ENCODE measurements around the gene KRTAP23-1. TPM values are rescaled to one million over a fixed set of nuclear protein-coding genes. Genes with fewer than 3 reads are reported as not detected.

KRTAP23-1 gene
- total RNA-seq, 4 donors from 2014 or later: not detected

DNA sequence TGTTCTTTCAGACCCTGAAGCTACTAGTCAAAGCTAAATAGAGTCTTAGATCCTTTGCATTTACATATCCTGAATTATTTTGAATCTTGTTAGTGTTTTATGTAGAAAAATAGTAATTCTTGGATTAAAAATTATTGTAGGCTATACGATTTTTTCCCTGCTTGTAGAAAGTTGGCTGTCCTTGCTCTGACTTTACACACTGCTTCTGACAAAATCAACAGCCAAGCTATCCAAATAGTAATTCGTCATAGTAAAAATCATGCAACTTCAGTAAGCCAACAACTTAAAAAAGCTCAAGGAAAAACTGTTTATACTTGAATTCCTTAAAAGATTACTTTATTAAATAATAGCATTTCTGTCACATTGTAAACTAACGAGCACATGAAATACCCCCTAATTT lies 7.5 kb upstream of the KRTAP23-1 start:
- TF ChIP-seq POLR2A (IDR thresholded peaks at IDR 0.05) (no peak), POLR2AphosphoS5 (IDR thresholded peaks at IDR 0.05) (no peak), EP300 (IDR thresholded peaks at IDR 0.05) (no peak)
- TF ChIP-seq, protein P1, sequence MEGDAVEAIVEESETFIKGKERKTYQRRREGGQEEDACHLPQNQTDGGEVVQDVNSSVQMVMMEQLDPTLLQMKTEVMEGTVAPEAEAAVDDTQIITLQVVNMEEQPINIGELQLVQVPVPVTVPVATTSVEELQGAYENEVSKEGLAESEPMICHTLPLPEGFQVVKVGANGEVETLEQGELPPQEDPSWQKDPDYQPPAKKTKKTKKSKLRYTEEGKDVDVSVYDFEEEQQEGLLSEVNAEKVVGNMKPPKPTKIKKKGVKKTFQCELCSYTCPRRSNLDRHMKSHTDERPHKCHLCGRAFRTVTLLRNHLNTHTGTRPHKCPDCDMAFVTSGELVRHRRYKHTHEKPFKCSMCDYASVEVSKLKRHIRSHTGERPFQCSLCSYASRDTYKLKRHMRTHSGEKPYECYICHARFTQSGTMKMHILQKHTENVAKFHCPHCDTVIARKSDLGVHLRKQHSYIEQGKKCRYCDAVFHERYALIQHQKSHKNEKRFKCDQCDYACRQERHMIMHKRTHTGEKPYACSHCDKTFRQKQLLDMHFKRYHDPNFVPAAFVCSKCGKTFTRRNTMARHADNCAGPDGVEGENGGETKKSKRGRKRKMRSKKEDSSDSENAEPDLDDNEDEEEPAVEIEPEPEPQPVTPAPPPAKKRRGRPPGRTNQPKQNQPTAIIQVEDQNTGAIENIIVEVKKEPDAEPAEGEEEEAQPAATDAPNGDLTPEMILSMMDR (IDR thresholded peaks at IDR 0.05): no peak
- Histone ChIP-seq H3K27ac (no peak overlapping the region), H3K27me3 (no peaks in the 10 kb centered on the region), H3K36me3 (no peaks in the 10 kb centered on the region), H3K4me3 (no peak overlapping the region), H3K4me1 (no peaks in the 10 kb centered on the region), H3K9me3 (no peaks in the 10 kb centered on the region)
- DNase-seq (ENCODE audit: low spot score in 2 of 2): no peak
- 57% methylated on average over 3 of the region's 3 CpGs for WGBS

DNA sequence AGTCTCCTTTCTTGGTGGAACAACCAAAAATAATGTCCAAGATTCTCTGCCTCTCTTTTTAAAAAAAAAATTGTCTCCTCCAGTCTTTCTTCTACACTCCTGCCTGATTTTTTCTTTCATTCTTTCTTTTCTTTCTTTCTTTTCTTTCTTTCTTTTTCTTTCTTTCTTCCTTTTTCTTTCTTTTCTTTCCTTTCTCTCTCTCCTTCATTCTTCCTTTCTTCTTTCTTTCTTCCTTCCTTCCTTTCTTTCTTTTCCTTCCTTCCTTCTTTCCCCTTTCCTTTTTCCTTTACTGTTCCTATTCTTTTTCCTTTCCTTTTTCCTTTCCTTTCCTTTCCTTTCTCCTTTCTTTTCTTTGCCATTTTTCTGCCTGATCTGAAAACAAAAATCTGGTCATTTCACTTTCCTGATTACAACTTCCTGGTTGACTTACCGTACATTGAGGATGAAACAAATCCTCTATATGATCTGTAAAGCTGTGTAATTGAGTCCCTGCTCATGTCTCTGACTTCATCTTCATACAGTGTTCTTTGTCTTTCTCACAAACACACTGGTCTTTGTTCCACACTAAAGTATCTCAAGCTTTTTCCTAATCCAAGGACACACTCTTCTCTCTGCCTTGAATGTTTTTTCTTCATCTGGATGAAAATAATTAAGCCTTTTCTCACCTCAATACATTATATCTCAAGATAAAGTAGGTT lies 6.1 kb upstream of the KRTAP23-1 start:
- Histone ChIP-seq H3K4me3 (no peak overlapping the region), H3K27ac (no peak overlapping the region), H3K27me3 (no peaks in the 10 kb centered on the region), H3K4me1 (no peaks in the 10 kb centered on the region), H3K9me3 (no peaks in the 10 kb centered on the region), H3K36me3 (no peaks in the 10 kb centered on the region)
- WGBS: 68% methylated on average over 1 of the region's 1 CpG
- no peak for TF ChIP-seq EP300 (IDR thresholded peaks at IDR 0.05)
- no peak for DNase-seq (ENCODE audit: low spot score in 2 of 2)

DNA sequence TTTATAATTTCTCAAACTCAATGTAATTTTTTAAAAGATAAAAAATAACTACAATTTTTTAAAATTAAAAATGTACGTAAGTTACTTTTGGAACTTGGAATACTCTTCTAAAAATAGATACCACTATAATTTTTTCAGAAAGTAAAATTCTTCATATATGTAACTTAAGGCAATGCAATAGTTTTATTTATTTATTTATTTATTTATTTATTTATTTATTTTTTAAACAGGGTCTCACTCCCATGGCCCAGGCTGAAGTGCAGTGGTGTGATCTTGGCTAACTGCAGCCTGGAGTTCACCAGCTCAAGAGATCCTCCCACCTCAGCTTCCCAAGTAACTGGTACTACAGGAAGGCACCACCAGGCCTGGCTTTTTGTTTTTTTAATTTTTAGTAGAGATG lies 3.1 kb upstream of the KRTAP23-1 start:
- Histone ChIP-seq H3K4me1 (no peaks in the 10 kb centered on the region), H3K4me3 (no peak overlapping the region), H3K27me3 (no peaks in the 10 kb centered on the region), H3K36me3 (no peaks in the 10 kb centered on the region), H3K27ac (no peak overlapping the region), H3K9me3 (no peaks in the 10 kb centered on the region)
- TF ChIP-seq EP300 (IDR thresholded peaks at IDR 0.05) (no peak), POLR2A (IDR thresholded peaks at IDR 0.05) (no peak)
- TF ChIP-seq, protein P1 (IDR thresholded peaks at IDR 0.05): no peak
- 97% methylated on average over 1 of the region's 1 CpG for WGBS
- no peak for DNase-seq (ENCODE audit: low spot score in 2 of 2)

DNA sequence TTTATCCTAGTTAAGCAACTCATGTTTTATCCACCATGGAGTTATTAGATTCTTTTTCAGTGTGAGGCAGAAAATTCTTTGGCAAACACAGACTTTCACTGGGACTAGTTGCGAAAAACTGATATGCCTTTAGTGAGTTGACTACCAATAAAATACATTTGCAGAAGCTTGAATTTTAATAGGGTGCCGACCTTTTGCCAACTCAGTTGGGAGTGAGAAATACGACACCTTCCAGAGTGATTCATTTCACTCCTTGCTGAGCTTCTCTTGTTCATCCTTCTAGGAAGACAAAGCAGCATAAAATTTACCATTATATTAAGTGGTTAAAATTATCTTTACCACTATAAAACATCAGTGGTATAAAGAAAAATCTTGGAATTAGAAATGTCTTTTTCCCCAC lies 1.2 kb upstream of the KRTAP23-1 start:
- H3K27ac ChIP-seq: no peak overlapping the region
- TF ChIP-seq POLR2AphosphoS5 (IDR thresholded peaks at IDR 0.05) (no peak), POLR2A (IDR thresholded peaks at IDR 0.05) (no peak), EP300 (IDR thresholded peaks at IDR 0.05) (no peak)
- TF ChIP-seq, protein P1 (IDR thresholded peaks at IDR 0.05): no peak
- no peak for DNase-seq (ENCODE audit: low spot score in 2 of 2)
- 34% methylated on average over 3 of the region's 3 CpGs for WGBS
- no peak overlapping the region for H3K4me3 ChIP-seq
- no peaks in the 10 kb centered on the region for H3K27me3 ChIP-seq
- H3K4me1 ChIP-seq: no peaks in the 10 kb centered on the region
- H3K9me3 ChIP-seq: no peaks in the 10 kb centered on the region
- no peaks in the 10 kb centered on the region for H3K36me3 ChIP-seq

DNA sequence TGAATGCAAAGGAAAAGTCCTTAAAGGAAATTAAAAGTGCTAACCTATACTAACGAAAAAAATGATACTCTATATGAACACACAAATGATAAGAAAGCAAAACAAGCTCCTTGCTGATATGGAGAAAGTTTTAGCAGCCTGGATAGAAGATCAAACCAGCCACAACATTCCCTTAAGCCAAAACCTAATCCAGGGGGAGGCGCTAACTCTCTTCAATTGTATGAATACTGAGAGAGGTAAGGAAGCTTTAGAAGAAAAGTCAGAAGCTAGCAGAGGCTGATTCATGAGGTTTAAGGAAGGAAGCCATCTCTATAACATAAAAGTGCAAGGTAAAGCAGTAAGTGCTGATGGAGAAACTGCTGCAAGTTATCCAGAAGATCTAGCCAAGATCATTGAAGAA lies 3.4 kb downstream of the KRTAP23-1 start:
- no peaks in the 10 kb centered on the region for H3K9me3 ChIP-seq
- no peak for TF ChIP-seq POLR2AphosphoS5 (IDR thresholded peaks at IDR 0.05)
- TF ChIP-seq, protein P1 (IDR thresholded peaks at IDR 0.05): no peak
- no peak for TF ChIP-seq POLR2A (IDR thresholded peaks at IDR 0.05)
- no peak overlapping the region for H3K4me3 ChIP-seq
- no peaks in the 10 kb centered on the region for H3K4me1 ChIP-seq
- WGBS: 82% methylated on average over 2 of the region's 2 CpGs
- DNase-seq (ENCODE audit: low spot score in 2 of 2): no peak
- H3K27ac ChIP-seq: no peak overlapping the region
- no peaks in the 10 kb centered on the region for H3K27me3 ChIP-seq
- H3K36me3 ChIP-seq: no peaks in the 10 kb centered on the region

Data from suprapubic skin (tissue), 4 donors.